ENCODE results near the gene SPTSSB.

DNA sequence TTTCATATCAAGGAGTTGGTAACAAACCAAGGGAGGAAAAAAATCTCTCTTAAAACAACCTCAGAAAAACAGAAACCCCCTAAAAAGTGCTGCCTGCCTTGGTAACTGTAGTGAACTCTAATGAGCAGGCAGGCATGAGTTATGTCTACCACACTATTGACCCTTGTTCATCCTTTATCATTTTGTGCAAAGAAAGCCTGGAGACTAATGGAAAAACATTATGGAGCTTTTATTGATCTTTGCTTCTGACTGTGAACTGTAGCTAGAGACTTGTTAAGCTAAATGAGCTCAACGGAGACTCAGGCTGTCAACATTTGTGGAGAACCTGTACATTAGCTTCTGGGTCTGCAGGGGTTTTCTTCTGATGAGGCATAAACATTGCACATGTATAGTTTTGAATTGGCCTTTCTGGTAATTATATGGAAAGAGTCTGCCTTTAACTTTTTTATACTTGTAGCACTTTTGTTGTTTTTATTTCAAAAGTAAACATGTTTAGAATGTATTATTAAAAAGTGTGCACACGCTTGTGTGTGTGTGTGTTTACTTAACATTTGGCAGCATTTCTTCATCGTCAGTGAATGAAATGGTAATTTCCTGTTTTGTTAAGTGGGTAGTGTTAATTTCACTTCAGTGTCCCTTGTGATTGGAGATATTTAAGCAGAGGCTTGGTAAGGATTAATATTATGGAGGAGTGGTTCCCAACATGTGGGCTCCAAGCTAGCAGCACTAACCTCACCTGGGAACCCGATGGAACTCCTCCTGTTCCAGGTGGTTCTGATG lies 15.9 kb upstream of the SPTSSB start:
- TF ChIP-seq, protein P1, sequence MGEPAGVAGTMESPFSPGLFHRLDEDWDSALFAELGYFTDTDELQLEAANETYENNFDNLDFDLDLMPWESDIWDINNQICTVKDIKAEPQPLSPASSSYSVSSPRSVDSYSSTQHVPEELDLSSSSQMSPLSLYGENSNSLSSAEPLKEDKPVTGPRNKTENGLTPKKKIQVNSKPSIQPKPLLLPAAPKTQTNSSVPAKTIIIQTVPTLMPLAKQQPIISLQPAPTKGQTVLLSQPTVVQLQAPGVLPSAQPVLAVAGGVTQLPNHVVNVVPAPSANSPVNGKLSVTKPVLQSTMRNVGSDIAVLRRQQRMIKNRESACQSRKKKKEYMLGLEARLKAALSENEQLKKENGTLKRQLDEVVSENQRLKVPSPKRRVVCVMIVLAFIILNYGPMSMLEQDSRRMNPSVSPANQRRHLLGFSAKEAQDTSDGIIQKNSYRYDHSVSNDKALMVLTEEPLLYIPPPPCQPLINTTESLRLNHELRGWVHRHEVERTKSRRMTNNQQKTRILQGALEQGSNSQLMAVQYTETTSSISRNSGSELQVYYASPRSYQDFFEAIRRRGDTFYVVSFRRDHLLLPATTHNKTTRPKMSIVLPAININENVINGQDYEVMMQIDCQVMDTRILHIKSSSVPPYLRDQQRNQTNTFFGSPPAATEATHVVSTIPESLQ (CRISPR knock-in tag; IDR thresholded peaks at IDR 0.05): no peak
- TF ChIP-seq IRF2 (CRISPR knock-in tag; IDR thresholded peaks at IDR 0.05; ENCODE audit: borderline replicate concordance, low read depth) (no peak), NFE2L1 (CRISPR knock-in tag; IDR thresholded peaks at IDR 0.05) (no peak), CREB1 (CRISPR knock-in tag; IDR thresholded peaks at IDR 0.05) (no peak), ZNF263 (CRISPR knock-in tag; IDR thresholded peaks at IDR 0.05; ENCODE audit: low read depth) (no peak), ZNF423 (CRISPR knock-in tag; IDR thresholded peaks at IDR 0.05) (no peak), ZBTB21 (CRISPR knock-in tag; IDR thresholded peaks at IDR 0.05; ENCODE audit: borderline replicate concordance) (no peak), NR1H2 (CRISPR knock-in tag; IDR thresholded peaks at IDR 0.05) (no peak), FOXP1 (CRISPR knock-in tag; IDR thresholded peaks at IDR 0.05; ENCODE audit: borderline replicate concordance) (no peak)
- TF ChIP-seq, protein P2, sequence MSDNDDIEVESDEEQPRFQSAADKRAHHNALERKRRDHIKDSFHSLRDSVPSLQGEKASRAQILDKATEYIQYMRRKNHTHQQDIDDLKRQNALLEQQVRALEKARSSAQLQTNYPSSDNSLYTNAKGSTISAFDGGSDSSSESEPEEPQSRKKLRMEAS (CRISPR knock-in tag; IDR thresholded peaks at IDR 0.05): no peak
- TF ChIP-seq, protein P3, sequence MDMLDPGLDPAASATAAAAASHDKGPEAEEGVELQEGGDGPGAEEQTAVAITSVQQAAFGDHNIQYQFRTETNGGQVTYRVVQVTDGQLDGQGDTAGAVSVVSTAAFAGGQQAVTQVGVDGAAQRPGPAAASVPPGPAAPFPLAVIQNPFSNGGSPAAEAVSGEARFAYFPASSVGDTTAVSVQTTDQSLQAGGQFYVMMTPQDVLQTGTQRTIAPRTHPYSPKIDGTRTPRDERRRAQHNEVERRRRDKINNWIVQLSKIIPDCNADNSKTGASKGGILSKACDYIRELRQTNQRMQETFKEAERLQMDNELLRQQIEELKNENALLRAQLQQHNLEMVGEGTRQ (CRISPR knock-in tag; IDR thresholded peaks at IDR 0.05): no peak
- TF ChIP-seq, protein P4, sequence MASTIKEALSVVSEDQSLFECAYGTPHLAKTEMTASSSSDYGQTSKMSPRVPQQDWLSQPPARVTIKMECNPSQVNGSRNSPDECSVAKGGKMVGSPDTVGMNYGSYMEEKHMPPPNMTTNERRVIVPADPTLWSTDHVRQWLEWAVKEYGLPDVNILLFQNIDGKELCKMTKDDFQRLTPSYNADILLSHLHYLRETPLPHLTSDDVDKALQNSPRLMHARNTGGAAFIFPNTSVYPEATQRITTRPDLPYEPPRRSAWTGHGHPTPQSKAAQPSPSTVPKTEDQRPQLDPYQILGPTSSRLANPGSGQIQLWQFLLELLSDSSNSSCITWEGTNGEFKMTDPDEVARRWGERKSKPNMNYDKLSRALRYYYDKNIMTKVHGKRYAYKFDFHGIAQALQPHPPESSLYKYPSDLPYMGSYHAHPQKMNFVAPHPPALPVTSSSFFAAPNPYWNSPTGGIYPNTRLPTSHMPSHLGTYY (CRISPR knock-in tag; IDR thresholded peaks at IDR 0.05): no peak
- TF ChIP-seq, protein P5, sequence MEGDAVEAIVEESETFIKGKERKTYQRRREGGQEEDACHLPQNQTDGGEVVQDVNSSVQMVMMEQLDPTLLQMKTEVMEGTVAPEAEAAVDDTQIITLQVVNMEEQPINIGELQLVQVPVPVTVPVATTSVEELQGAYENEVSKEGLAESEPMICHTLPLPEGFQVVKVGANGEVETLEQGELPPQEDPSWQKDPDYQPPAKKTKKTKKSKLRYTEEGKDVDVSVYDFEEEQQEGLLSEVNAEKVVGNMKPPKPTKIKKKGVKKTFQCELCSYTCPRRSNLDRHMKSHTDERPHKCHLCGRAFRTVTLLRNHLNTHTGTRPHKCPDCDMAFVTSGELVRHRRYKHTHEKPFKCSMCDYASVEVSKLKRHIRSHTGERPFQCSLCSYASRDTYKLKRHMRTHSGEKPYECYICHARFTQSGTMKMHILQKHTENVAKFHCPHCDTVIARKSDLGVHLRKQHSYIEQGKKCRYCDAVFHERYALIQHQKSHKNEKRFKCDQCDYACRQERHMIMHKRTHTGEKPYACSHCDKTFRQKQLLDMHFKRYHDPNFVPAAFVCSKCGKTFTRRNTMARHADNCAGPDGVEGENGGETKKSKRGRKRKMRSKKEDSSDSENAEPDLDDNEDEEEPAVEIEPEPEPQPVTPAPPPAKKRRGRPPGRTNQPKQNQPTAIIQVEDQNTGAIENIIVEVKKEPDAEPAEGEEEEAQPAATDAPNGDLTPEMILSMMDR (IDR thresholded peaks at IDR 0.05): no peak
- TF ChIP-seq, protein P6, sequence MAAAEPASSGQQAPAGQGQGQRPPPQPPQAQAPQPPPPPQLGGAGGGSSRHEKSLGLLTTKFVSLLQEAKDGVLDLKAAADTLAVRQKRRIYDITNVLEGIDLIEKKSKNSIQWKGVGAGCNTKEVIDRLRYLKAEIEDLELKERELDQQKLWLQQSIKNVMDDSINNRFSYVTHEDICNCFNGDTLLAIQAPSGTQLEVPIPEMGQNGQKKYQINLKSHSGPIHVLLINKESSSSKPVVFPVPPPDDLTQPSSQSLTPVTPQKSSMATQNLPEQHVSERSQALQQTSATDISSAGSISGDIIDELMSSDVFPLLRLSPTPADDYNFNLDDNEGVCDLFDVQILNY (CRISPR knock-in tag; IDR thresholded peaks at IDR 0.05): no peak
